Hepatocyte (in vitro differentiated cells): ENCODE measurements around the gene ARID3A.

ENCODE experiments used
- EZH2 ChIP-seq: fragments of 200-600 bp; sonication (generic); IDR thresholded peaks from 2 replicates; pipeline ENCODE4 v1.6.1; 2016; ENCODE audit warnings: antibody characterized with exemption, mild to moderate bottlenecking, borderline replicate concordance
- EZH2phosphoT487 ChIP-seq: fragments of 200-600 bp; sonication (generic); IDR thresholded peaks from one replicate; pipeline ENCODE4 v1.6.1; 2018; ENCODE audit warnings: antibody characterized with exemption, mild to moderate bottlenecking, low read depth, moderate library complexity; ENCODE audit not compliant: unreplicated experiment, severe bottlenecking
- TF ChIP-seq, protein P1 (sequence below): fragments of 200-600 bp; sonication (generic); IDR thresholded peaks from 2 replicates; pipeline ENCODE4 v1.5.1; 2016; ENCODE audit warnings: antibody characterized with exemption, mild to moderate bottlenecking; ENCODE audit not compliant: poor library complexity

DNA sequence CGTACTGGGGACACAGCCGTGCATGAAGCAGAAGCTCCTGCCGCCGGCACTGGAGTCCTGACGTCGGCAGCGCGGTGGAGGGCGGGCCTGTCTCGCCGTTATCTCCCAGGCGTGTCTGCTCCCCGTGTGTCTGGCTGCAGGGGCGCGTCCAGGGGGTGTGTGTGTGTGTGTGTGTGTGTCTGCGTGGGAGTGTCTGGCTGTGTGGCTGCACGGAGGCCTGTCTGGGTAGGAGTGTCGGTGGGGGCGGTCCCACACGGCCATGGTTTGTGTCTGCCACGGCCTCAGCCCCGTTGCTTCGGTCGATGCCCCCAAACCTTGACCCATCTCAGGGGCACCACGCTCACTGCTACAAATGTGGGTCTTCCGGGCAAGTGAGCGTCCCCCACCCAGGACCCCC, 18.3 kb downstream of the ARID3A start:
- TF ChIP-seq, protein P1, sequence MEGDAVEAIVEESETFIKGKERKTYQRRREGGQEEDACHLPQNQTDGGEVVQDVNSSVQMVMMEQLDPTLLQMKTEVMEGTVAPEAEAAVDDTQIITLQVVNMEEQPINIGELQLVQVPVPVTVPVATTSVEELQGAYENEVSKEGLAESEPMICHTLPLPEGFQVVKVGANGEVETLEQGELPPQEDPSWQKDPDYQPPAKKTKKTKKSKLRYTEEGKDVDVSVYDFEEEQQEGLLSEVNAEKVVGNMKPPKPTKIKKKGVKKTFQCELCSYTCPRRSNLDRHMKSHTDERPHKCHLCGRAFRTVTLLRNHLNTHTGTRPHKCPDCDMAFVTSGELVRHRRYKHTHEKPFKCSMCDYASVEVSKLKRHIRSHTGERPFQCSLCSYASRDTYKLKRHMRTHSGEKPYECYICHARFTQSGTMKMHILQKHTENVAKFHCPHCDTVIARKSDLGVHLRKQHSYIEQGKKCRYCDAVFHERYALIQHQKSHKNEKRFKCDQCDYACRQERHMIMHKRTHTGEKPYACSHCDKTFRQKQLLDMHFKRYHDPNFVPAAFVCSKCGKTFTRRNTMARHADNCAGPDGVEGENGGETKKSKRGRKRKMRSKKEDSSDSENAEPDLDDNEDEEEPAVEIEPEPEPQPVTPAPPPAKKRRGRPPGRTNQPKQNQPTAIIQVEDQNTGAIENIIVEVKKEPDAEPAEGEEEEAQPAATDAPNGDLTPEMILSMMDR: no peak
- no peak for TF ChIP-seq EZH2
- no peak for TF ChIP-seq EZH2phosphoT487
